ENCODE data around the gene LTBR.

LTBR gene

DNA sequence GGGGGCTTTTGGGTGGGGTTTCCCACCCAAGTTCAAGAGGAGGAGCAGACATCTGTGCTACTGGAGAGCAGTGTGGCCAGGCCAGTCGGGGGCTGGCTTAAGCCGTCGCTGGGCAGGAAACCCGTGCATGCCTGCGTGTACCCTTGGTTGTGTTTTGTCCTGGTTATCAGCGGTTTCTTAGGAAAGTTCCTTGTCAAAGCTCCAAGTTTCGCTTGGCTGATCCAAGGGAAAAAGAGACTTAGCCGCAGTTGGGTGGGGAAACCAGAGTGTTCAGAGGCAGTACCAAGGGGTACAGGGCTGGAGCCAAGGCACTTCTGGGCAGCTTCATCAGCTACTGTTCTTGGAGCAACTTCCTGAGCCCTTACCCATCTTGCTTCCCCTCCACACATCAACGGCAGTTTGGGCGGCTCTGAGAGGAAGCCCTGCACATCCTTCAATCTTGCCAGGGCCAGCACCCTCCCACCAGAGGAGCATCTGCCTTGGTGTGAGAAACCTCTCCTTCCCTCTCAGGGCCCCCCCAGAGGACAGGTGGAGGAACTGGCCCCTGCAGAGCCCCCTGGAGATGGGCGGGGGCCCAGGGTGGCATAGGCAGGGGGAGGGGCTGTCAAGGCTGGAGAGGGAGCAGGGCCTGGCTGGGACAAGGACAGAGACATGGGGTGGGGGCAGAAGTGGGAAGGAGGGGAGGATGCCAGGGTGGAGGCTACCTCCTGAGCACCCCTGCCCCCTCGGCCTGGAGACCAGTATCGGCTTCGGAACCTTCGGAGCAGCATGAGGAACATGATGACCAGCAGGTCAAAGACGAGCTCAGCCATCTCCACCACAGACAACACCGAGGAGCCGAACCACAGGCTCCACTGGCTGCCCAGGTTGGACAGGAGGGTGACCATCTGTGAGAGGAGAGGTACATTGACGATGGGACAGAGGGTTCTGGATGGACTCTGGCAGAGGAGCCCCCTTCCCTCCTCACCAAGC is 36.3 kb upstream of the LTBR start:
- DNase-seq, result no peak

DNA sequence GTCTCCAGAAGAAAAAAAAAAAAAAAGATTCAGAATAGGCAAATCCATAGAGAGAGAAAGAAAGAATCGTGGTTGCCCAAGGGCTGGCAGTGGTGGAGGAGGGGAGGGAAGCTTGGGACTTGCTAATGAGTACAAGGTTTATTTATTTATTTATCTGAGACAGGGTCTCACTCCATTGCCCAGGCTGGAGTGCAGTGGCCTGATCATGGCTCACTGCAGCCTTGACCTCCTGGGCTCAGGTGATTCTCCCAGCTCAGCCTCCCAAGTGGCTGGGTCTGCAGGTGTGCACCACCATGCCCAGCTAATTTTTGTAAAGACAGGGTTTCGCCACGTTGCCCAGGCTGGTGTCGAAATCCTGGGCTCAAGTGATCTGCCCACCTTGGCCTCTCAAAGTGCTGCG is 32.3 kb upstream of the LTBR start:
- DNase-seq, result no peak

DNA sequence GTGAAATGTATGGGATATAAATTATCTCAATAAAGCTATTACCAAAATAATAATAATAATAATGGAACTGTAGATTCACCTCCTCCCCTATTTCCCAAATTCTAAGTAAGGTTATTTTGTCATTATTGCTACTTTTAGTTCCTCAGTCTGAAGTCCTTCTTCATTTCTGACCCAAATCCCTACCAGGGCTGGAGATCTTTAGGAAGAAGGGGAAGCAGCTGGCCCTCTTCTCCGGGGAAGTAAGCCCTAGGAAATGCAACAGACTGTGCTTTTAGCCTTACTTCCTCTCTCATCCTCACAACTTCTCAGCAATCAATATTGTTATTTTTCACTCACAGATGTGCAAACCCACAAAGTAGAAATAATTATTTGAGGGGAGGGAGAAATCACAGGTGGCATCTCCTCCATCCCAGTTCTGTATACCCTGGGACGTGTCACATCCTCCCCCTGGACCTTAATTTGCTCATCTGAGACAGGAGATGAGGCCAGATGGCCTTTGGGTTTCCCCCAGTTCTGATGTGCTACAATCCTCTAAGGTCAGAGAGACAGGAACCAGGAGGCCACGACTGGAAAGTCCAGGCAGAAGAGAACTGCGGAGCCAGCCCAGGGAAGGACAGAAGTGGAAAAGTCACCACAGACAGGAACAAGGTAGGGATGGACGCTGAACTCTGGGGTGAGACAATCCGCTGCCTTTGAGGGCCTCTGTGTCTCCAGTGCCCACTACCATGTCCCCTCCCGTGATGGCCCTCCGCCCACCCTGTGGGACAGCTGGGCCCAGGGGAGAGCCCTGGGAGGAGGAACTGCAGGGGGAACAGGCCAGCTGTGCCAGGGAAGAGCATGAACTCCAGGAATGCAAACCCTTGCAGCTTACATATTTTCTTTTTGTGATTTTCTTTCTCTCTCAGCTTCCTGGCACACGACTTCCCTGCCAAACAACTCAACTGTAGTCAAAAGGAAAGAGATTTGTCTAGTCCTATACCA is 31.5 kb upstream of the LTBR start:
- no peak for DNase-seq

DNA sequence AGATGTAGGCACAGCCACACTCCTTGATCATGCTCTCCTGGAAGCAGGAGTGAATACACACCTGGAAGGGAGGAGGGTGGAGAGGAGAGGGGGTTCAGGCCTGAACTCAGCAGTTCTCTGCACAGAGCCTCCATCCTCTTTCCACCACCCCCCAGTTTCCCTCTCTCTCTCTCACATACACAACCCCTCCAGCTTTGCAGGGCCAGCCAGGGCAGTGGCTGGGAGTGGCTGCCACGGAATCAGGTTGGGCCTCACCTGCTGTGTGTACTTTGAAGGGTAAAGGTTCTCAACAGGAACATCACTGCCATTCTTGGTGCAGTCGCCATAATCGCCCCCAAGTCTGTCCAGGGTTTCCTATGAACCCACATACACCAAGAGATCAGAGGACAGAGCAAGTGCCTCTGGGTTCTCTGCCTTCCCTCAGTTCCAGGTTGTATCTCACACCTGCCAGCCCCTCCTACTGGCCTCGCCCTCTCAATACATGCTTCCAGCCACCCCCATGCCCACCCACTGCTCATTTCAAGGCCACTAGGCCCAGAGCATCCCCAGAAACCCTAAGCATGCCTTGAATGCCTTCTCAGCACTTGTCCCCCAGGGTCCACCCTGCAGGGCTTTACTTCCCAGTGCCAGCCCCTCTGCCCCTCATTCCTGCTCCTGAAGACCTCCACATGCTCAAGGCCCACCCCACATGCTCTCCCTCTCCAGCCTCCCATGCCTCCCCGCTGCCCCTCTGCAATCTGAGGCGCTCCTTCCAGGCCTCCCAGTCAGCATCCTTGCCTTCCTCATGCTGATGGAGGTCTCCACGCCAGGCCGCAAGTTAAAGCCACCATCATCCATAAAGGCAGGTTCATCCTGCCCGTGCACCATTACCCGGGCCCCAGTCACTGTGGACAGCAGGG is 29.2 kb upstream of the LTBR start:
- no peak for DNase-seq

DNA sequence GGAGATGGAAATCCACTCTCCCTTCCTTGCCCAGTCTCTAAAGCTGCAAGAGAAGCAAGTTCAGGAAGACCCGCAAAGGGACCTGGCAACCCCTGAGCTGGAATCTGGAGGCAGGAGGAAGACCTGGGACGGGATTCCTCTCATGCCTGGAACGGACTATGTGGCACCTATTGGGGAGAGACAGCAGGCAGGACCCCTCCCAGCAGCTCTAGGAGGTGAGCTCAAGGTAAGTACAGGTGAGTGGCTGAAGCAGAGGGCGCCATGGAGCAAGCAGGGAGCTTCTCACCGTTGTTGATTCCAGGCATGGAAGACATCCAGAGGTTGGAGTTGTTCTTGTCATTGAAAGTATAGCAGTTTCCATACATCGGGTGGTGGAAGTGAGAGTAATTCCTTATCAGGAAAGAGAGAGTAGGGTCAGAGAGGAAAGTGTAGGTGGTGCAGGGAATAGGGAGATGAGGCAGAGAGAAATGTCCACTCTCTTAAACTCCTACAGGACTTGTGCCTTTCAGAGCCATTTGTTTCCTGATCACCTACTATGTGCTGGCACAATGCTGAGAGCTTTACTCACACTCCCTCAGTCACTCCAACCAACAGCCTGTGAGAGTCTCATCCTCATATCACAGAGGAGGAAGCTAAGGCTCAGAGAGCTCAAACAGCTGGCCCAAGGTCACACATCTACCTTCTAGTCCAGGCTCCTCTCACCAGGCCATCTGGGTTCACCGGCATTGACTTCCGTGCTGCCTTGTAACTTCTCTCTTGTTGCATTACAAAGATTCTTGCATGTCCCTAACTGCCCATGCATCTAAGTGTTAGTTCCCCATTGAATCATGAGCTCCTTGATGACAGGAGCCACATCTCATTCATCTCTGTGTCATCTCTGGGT is 28.2 kb upstream of the LTBR start:
- DNase-seq, result no peak

DNA sequence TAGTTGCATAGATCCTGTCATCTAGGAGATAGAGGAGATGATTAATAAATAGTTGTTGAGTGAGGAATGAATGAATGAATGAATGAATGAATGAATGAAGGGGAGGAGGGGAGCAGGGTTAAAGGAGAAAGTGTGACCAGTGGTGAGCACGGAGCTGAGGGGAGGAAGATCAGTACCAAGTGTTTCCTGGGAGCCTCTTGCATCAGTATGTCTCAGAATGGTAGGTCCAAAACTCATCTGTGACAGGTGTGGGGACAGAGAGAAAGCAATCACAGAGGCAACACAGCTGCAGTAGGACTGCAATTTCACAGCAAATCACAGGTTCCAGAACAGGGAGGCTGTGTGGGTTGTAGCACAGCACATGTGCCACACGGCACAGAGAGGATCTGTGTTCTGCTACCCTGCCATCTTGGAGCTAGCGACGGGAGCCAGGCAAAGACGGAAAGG is 27.6 kb upstream of the LTBR start:
- DNase-seq, result no peak

DNA sequence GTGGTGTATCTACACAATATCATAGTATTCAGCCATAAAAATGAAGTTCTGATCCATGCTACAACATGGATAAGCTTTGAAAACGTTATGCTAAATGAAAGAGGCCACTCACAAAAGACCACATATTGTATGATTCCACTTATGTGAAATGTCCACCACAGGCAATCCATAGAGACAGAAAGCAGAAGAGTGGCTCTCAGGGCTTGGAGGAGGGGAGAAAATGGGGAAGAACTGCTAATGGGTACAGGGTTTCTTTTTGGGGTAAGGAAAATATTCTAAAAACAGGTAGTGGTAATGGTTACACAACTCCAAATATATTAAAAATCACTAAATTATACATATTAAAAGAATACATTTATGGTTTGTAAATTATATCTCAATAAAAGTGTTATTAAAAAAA is 25.1 kb upstream of the LTBR start:
- no peak for DNase-seq

DNA sequence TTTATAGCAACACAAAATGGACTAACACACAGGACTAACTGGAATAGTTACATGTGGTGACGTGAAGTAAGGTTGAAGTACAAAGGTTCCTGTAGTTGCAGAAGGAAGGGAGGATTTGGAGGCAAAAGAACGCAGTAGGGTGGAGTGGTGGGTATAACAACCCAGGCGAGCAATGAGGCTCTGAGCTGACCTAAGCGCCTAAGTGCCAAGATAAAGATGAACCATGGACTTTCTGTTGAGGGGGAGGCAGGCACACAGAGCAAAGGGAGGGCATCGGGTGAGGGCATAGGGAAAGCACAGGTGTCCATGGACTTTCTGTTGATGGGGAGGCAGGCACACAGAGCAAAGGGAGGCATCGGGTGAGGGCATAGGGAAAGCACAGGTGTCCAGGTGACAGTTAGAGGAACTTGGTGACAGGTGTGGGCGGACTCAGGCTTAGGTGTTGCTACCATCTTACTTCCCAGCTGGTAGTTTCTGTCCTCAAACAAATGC is 23.8 kb upstream of the LTBR start:
- no peak for DNase-seq

DNA sequence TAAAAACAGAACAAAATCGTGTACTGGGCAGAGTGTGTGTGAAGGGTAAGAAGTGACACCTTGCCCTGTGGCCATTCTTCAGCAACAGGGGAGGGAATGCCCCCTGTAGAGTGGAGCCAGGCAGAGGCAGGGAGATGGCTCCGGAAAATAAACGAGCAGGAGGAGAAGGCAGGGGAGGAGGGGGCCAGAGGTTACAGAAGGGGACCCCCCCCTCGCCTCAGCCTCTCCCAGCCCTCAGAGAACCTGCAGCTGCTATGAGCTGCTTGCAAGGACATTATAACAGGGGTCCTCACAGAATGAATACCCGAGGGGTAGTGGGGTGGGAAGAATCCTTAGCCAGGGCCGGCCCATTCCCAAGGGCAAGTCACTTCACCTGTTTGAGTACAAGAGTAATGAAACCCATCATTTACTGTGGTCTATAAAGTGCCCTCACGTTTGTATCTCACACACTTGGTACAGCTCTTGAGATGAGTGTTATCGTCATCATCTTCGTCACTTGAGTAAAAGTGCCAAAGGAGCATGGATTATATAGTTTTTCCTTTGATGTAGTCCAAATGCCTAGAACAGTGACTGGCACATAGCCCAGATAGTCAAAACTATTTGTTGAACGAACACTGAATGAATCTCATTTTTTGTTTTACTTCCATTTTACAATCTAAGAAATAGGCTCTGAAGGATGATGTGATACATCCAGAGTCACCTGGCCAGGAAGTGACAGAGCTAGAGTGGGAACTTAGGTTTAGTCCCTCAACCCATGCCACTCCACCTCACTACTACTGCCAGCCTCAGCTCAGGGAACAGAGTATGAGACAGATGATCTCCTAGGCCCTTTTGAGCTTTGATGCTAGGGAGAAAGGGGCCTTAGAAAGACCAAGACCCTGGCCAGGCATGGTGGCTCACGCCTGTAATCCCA is 23.1 kb upstream of the LTBR start:
- no peak for DNase-seq

DNA sequence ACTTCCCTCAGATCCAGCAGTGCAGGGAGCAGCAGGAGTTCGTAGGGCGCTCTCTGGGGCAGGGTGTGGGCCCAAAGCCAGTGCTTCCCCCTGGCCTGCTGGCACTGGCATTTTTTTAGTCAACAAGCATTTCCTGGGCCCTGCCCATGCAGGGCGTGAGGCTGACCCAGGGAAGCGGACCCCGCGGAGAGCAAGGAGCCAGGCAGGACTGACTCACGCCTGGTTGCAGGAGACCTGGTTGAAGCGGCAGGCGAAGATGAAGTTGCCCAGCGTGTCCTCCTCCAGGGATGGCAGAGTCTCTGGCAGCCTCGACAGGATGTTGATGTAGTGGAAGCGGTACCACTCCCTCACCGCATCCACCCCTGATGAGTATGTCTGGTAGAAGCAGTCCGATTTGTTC is 22.1 kb upstream of the LTBR start:
- no peak for DNase-seq

DNA sequence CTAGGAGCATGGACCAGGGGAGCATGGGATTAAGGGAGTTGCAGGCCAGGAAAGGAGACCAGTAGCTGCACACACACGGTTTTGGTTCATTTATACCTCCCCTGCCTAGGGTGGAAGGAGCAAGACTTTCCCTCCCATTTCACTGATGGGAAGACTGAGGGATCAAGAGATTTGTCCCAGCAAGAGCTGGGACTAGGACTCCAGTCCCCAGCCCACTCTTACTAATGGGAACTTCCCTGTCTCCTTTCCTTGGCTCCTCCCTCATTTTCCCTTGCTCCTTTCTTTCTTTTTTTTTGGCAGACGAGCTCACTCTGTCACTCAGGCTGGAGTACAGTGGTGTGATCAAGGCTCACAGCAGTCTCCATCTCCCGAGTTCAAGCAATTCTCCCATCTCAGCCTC is 21.6 kb upstream of the LTBR start:
- DNase-seq, result no peak

DNA sequence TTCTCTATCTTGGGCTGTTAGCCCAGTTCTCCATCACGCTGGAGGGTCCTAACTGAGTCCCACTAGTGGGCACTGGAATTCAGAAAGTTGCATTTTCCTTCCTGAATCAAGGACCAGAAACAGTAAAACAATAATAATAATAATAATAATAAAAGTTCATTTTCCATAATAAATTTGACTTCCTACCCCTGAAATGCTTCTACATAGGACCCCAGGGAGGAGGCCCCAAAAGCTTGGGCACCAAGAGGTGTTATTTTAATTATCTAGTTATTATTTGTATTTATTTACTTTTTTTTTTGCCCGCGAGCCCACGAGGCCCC is 21.0 kb upstream of the LTBR start:
- no peak for DNase-seq

DNA sequence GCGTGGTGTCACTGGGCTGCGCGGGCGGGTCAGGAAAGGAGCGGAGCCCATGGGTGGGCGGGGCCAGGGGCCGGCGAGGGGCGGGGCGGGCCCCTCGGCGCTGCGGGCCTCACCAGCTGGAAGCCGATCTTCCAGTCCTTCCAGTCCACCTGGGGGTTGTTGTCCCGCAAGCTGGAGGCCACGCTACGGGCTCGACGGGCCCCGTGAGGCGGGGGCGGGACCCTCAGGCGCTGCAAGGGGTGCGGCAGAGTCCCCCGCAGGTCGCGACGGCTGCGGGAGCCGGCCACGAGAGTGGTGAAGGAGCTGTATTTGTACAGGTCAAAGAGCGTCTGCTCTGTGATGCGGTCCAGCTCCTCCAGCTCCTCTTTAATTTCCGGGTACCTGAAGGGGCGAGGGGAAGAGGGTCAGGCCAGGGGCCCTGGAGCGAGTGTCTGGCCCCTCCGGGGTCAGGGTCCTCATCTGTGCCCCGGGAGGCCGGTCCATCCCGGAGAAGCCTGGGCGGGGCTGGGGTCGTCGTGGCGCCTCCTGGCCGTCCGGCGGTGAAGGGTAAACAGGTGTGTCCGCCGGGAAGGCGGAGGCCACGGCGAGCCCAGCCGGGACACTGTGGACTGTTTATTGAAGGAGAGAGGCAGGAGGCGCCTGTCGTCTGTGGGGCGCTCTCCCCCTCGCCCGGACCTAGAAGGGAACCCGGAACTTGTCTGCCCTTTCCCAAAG is 20.5 kb upstream of the LTBR start:
- DNase-seq, result peak; percentile 75

DNA sequence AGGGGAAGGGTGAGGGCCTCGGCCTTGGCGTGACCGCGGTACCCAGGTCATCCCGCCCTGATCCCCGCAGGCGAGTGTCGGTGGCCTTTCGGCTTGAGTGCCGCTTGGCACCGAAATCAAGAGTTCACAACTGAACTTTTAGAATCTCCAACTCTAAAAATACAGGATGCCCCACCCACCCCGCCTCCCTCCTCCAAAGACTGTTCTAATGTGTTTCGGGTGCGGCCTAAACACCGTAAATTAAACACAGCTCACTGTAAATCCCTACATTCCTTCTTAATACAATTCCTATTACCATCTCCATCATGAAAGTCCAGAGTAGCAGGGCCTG is 20.0 kb upstream of the LTBR start:
- DNase-seq, result peak; percentile 28

DNA sequence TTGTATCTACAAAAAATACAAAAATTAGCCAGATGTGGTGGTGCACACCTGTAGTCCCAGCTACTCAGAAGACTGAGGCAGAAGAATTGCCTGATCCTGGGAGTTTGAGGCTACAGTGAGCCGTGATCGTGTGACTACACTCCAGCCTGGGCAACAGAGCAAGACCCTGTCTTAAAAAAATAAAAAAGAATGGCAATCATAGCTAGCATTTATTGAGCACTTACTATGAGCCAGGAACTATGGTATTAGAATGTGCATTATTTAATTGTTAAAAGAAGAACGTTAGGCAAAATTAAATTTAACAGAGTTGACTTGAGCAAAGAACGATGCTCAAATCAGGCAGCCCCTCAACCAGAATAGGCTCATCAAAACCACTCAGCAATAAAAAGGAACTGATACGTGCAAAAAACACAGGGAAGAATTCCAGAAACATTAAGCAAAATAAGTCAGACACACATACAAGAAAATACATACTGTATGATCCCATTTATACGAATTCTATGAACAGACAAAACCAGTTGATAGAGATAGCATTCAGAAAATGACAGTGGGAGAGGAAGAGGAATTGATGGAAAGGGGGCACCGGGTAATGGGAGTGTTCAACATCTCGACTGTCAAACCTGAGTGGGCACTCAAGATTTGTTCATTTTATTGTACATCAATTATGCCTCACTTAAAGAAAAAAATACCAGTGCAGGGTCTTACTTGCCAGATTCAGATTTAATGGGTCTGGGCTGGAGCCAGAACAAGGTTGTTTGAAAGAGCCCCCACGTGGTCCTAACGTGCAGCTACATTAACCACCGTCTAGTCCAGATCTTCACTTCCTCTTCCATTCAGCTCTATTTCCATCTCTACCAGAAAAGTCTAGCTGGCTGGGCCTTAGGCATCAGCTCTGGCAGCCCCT is 16.6 kb upstream of the LTBR start:
- no peak for DNase-seq

DNA sequence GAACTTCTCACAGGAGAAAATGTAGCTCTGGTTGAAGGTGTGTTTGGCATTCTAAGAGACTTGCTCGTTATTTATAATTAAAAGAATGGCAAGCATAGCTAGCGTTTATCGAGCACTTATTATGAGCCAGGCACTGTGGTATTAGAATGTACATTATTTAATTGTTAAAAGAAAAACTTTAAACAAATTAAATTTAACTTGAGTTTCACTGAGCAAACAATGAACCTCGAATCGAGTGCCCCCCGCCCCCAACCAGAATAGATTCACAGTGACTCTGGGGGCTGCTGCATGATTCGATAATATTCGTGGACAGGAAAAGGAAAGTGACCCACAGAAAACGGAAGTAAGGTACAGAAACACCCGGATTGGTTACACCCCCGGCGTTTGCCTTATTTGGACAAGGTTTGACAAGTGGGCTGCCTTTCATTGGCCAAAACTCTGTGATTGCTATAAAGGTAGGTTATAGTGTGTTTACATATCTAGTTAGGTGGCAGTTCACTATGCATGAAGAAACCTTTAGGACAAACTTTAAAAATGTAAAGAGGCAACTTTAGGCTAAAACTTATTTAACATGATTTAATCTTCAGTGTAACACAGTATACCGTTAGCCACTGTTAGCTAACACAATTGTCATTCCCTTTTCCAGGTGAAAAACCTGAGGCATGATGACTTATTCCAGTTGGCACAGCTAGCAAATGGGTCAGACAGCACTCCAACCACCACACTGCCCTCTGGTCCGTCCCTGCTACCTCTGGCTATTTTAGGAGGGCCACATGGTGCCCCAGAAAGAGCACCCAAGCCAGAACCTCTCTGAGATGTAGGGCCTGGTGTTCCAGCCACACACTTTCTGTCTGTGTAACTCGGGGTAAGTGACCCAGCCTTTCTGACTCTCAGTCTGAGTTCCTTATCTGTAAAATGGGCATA is 15.7 kb upstream of the LTBR start:
- DNase-seq, result no peak

DNA sequence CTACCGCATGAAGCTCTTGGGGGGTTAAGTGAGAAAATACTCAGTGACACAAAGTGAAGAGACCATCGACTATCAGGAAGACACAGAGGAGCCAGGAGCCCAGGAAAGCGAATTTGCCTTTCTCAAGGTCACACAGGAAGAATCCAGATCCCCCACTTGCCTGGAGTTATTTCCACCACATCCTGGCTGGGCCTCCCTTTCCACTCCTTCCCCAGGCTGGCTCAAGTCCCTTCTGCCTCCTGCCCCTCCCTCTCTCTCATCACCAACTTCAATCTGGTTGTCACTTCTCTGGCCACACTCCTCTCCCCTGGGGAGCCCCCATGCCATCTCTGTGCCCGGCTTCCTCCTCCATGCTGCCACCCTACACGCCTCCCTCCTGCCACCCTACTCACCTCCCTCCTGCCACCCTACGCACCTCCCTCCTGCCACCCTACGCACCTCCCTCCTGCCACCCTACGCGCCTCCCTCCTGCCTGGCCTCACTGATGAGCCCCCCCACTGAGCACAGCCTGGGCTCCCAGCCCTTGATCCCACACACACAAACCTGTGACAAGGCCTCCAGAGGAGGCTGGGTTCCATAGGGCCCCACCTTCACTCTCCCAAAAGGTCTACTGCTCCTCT is 14.9 kb upstream of the LTBR start:
- DNase-seq, result no peak

All from stimulated activated CD4-positive, alpha-beta T cell treated with anti-CD3 and anti-CD28 coated beads, Interleukin-4, amount 100 ng/mL, for 1 hour (primary cell).